ENCODE results near the gene AIG1. TPM values are rescaled to one million over a fixed set of nuclear protein-coding genes. Genes with fewer than 3 reads are reported as not detected.

Gene AIG1
- polyA plus RNA-seq, 1 donor from 2014 or later = 23.2 TPM

DNA sequence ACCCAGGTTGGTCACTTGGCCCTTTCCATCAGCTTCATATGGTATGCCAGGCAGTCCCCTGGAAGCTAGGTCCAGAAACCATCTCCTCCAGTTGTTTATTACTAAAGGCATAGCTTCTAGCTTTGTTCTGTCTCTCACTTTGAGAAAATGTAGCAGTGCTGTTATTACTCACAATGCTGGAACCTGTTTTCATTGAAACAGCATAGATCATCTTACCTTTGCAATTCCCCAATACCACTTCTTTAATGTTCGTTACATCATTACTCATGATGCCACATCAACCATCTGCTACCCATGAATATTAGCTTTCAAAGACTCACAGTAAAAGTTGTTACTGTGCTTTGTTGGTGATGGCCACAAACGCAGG lies 301.5 kb downstream of the AIG1 start:
- H3F3A ChIP-seq (ENCODE audit: insufficient read depth, low read length, poor library complexity, severe bottlenecking) = no peaks in the 10 kb centered on the region
- H3K4me3 ChIP-seq (ENCODE audit: low read length) = no peak overlapping the region
- no peak overlapping the region for H3K27ac ChIP-seq (ENCODE audit: low read length)
- H3K36me3 ChIP-seq (ENCODE audit: insufficient read depth, low read length) = no peaks in the 10 kb centered on the region
- H4K20me1 ChIP-seq (ENCODE audit: insufficient read depth) = no peaks in the 10 kb centered on the region
- no peaks in the 10 kb centered on the region for H3K9me3 ChIP-seq (ENCODE audit: low read length)
- H3K9ac ChIP-seq (ENCODE audit: low read length) = no peak overlapping the region
- no peaks in the 10 kb centered on the region for H3K27me3 ChIP-seq (ENCODE audit: insufficient read depth, low read depth, low read length)
- H3K4me2 ChIP-seq (ENCODE audit: low read length) = no peak overlapping the region
- TF ChIP-seq SMC3 (conservative IDR thresholded peaks at IDR 0.05; ENCODE audit: poor library complexity) (no peak), EP300 (conservative IDR thresholded peaks at IDR 0.05; ENCODE audit: poor library complexity, severe bottlenecking) (no peak), POLR2AphosphoS5 (IDR thresholded peaks at IDR 0.05) (no peak), RAD21 (conservative IDR thresholded peaks at IDR 0.05) (no peak), TAF1 (IDR thresholded peaks at IDR 0.05; ENCODE audit: low read depth) (no peak), EZH2 (IDR thresholded peaks at IDR 0.05; ENCODE audit: borderline replicate concordance, insufficient read depth, low read length, poor library complexity, severe bottlenecking) (no peak)
- TF ChIP-seq, protein P1, sequence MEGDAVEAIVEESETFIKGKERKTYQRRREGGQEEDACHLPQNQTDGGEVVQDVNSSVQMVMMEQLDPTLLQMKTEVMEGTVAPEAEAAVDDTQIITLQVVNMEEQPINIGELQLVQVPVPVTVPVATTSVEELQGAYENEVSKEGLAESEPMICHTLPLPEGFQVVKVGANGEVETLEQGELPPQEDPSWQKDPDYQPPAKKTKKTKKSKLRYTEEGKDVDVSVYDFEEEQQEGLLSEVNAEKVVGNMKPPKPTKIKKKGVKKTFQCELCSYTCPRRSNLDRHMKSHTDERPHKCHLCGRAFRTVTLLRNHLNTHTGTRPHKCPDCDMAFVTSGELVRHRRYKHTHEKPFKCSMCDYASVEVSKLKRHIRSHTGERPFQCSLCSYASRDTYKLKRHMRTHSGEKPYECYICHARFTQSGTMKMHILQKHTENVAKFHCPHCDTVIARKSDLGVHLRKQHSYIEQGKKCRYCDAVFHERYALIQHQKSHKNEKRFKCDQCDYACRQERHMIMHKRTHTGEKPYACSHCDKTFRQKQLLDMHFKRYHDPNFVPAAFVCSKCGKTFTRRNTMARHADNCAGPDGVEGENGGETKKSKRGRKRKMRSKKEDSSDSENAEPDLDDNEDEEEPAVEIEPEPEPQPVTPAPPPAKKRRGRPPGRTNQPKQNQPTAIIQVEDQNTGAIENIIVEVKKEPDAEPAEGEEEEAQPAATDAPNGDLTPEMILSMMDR (IDR thresholded peaks at IDR 0.05; ENCODE audit: poor library complexity, severe bottlenecking) = no peak
- H3K9me2 ChIP-seq (ENCODE audit: insufficient read depth, low read length) = no peaks in the 10 kb centered on the region
- H3K79me2 ChIP-seq (replicated peaks; ENCODE audit: insufficient read depth, low read length) = no peaks in the 10 kb centered on the region
- no peak overlapping the region for H2AFZ ChIP-seq (ENCODE audit: low read depth, low read length)

DNA sequence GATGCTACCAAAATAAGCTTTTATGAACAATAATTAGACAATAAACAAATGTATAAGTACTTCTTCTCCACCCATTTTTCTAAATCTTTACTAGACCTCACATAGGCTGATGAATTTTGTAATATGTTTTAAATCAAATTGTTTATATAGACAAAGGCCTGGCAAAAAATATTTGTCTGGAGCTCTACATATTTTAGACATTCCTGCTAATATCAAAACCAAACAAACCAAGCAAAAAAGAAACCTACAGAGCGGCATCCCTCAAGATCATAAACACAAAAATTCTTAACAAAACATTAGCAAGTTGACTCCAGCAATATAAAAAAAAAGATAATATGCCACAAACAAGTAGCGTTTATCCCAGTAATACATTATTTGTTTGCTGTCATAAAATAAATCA lies 302.6 kb downstream of the AIG1 start:
- H3K36me3 ChIP-seq (ENCODE audit: insufficient read depth, low read length) = no peaks in the 10 kb centered on the region
- H3K9me3 ChIP-seq (ENCODE audit: low read length) = no peaks in the 10 kb centered on the region
- no peak overlapping the region for H2AFZ ChIP-seq (ENCODE audit: low read depth, low read length)
- no peaks in the 10 kb centered on the region for H4K20me1 ChIP-seq (ENCODE audit: insufficient read depth)
- H3K27ac ChIP-seq (ENCODE audit: low read length) = no peak overlapping the region
- no peaks in the 10 kb centered on the region for H3K27me3 ChIP-seq (ENCODE audit: insufficient read depth, low read depth, low read length)
- no peak overlapping the region for H3K9ac ChIP-seq (ENCODE audit: low read length)
- no peaks in the 10 kb centered on the region for H3K9me2 ChIP-seq (ENCODE audit: insufficient read depth, low read length)
- no peak for TF ChIP-seq SMC3 (conservative IDR thresholded peaks at IDR 0.05; ENCODE audit: poor library complexity)
- TF ChIP-seq, protein P1 (IDR thresholded peaks at IDR 0.05; ENCODE audit: poor library complexity, severe bottlenecking) = no peak
- TF ChIP-seq, protein P2, sequence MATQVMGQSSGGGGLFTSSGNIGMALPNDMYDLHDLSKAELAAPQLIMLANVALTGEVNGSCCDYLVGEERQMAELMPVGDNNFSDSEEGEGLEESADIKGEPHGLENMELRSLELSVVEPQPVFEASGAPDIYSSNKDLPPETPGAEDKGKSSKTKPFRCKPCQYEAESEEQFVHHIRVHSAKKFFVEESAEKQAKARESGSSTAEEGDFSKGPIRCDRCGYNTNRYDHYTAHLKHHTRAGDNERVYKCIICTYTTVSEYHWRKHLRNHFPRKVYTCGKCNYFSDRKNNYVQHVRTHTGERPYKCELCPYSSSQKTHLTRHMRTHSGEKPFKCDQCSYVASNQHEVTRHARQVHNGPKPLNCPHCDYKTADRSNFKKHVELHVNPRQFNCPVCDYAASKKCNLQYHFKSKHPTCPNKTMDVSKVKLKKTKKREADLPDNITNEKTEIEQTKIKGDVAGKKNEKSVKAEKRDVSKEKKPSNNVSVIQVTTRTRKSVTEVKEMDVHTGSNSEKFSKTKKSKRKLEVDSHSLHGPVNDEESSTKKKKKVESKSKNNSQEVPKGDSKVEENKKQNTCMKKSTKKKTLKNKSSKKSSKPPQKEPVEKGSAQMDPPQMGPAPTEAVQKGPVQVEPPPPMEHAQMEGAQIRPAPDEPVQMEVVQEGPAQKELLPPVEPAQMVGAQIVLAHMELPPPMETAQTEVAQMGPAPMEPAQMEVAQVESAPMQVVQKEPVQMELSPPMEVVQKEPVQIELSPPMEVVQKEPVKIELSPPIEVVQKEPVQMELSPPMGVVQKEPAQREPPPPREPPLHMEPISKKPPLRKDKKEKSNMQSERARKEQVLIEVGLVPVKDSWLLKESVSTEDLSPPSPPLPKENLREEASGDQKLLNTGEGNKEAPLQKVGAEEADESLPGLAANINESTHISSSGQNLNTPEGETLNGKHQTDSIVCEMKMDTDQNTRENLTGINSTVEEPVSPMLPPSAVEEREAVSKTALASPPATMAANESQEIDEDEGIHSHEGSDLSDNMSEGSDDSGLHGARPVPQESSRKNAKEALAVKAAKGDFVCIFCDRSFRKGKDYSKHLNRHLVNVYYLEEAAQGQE (IDR thresholded peaks at IDR 0.05; ENCODE audit: borderline replicate concordance) = no peak
- TF ChIP-seq TAF1 (IDR thresholded peaks at IDR 0.05; ENCODE audit: low read depth) = no peak
- TF ChIP-seq EP300 (conservative IDR thresholded peaks at IDR 0.05; ENCODE audit: poor library complexity, severe bottlenecking) = no peak
- no peak for TF ChIP-seq MXI1 (conservative IDR thresholded peaks at IDR 0.05; ENCODE audit: poor library complexity, severe bottlenecking)
- TF ChIP-seq EZH2 (IDR thresholded peaks at IDR 0.05; ENCODE audit: borderline replicate concordance, insufficient read depth, low read length, poor library complexity, severe bottlenecking) = no peak
- no peak for TF ChIP-seq RAD21 (conservative IDR thresholded peaks at IDR 0.05)
- TF ChIP-seq POLR2AphosphoS5 (IDR thresholded peaks at IDR 0.05) = no peak
- no peaks in the 10 kb centered on the region for H3F3A ChIP-seq (ENCODE audit: insufficient read depth, low read length, poor library complexity, severe bottlenecking)
- no peak overlapping the region for H3K4me2 ChIP-seq (ENCODE audit: low read length)
- H3K79me2 ChIP-seq (replicated peaks; ENCODE audit: insufficient read depth, low read length) = no peaks in the 10 kb centered on the region
- H3K4me3 ChIP-seq (ENCODE audit: low read length) = no peak overlapping the region
